HepG2 (cell line): Measurements from ENCODE around the gene BPGM. TPM values are rescaled to one million over a fixed set of nuclear protein-coding genes. Genes with fewer than 3 reads are reported as not detected.

Experiments
- ATAC-seq: fragments of 200-7000 bp; cut with Tn5 transposase; 3 replicates; pipeline ENCODE4 v1.9.1; 2020; ENCODE audit warnings: mild to moderate bottlenecking, moderate library complexity
- Bru-seq: library from RNA; stranded (reverse); fragments of 400-500 nt; gene quantifications from one replicate; lab custom pipeline; 2021; lab: Mats Ljungman, UMichigan
- BruChase-seq, 2 experiments: library from RNA; stranded (reverse); fragments of 400-500 nt; gene quantifications; one replicate each; lab custom pipeline; 2021; lab: Mats Ljungman, UMichigan
- BruUV-seq: library from RNA; stranded (reverse); fragments of 400-500 nt; replicated peaks from 2 replicates; lab custom pipeline; 2021; lab: Mats Ljungman, UMichigan
- CTCF ChIA-PET: fragments of 300-600 bp; formaldehyde crosslinking; extraction: SDS; loops from one replicate; lab custom pipeline; 2021; ENCODE audit warnings: low total read pairs, inconsistent platforms, low intra/inter-chr PET ratio; lab: Yijun Ruan, JAX
- POLR2A ChIA-PET: fragments of 350-600 bp; sonication (Branson Sonifier 250); formaldehyde crosslinking; loops from one replicate; lab custom pipeline; 2020; ENCODE audit warnings: antibody characterized with exemption, inconsistent platforms; lab: Yijun Ruan, JAX
- DNase-seq: peaks from one replicate; pipeline ENCODE4 v3.0.0-alpha.2; 2015; ENCODE audit warnings: low spot score
- FAIRE-seq: peaks from 3 replicates; lab custom pipeline; 2011; peaks lifted over from hg19 to GRCh38; lab: Jason Lieb, UNC
- H2AFZ ChIP-seq: one replicate; pipeline ENCODE4 v1.6.1; 2011; ENCODE audit warnings: low read length, inconsistent platforms
- H3K27ac ChIP-seq: fragments of 300-600 bp; 3 replicates; pipeline ENCODE4 v1.8.0; 2011; ENCODE audit warnings: mixed run types, mild to moderate bottlenecking, mixed read lengths, low read length, inconsistent platforms; ENCODE audit not compliant: insufficient read depth; ENCODE audit errors: extremely low read length
- H3K27me3 ChIP-seq, 2 experiments: fragments of 200-600 bp in 1 of 2; 2 replicates in 1 of 2; 3 replicates in 1 of 2; pipeline versions ENCODE4 v1.6.0 to v1.8.0; 2011; ENCODE audit warnings: low read length in 2 of 2, mild to moderate bottlenecking in 2 of 2, moderate library complexity in 2 of 2, inconsistent platforms in 1 of 2; ENCODE audit not compliant: insufficient read depth in 2 of 2, control insufficient read depth in 1 of 2
- H3K36me3 ChIP-seq, 2 experiments: fragments of 200-600 bp in 1 of 2; replicated peaks in 1 of 2; 2 replicates in 1 of 2; 3 replicates in 1 of 2; pipeline versions ENCODE4 v1.5.1 to v1.8.0; 2011; ENCODE audit warnings: low read length in 2 of 2, inconsistent platforms in 1 of 2; ENCODE audit not compliant: insufficient read depth in 2 of 2, control insufficient read depth in 1 of 2
- H3K4me1 ChIP-seq: 2 replicates; pipeline ENCODE4 v1.5.1; 2012; ENCODE audit warnings: low read length, inconsistent platforms; ENCODE audit not compliant: insufficient read depth
- H3K4me2 ChIP-seq: 2 replicates; pipeline ENCODE4 v1.6.0; 2011; ENCODE audit warnings: low read depth, low read length, inconsistent platforms
- H3K4me3 ChIP-seq, 3 experiments: fragments of 200-600 bp in 1 of 3; sonication (generic), shearing (Covaris generic) in 1 of 3; replicated peaks in 1 of 3; 2 replicates each; pipeline ENCODE4 v1.5.1; 2011 to 2016; ENCODE audit warnings: low read length in 3 of 3, inconsistent platforms in 2 of 3, low read depth in 2 of 3, mild to moderate bottlenecking in 2 of 3, control low read depth in 1 of 3, mixed read lengths in 1 of 3; ENCODE audit not compliant: insufficient read depth in 1 of 3
- H3K79me2 ChIP-seq: one replicate; pipeline ENCODE4 v1.6.1; 2011; ENCODE audit warnings: low read length, inconsistent platforms; ENCODE audit not compliant: insufficient read depth
- H3K9ac ChIP-seq: 2 replicates; pipeline ENCODE4 v1.6.0; 2011; ENCODE audit warnings: mild to moderate bottlenecking, low read depth, low read length, inconsistent platforms; ENCODE audit not compliant: insufficient read depth
- H3K9me3 ChIP-seq: 2 replicates; pipeline ENCODE4 v1.5.1; 2012; ENCODE audit warnings: mild to moderate bottlenecking, low read length
- H4K20me1 ChIP-seq: 2 replicates; pipeline ENCODE4 v1.6.0; 2011; ENCODE audit warnings: inconsistent platforms, mild to moderate bottlenecking, low read length, moderate library complexity; ENCODE audit not compliant: insufficient read depth
- SRSF1 ChIP-seq: fragments of 200-400 bp; formaldehyde crosslinking; optimal IDR thresholded peaks from 2 replicates; pipeline ENCODE3; 2017; ENCODE audit warnings: mild to moderate bottlenecking, low read depth, low read length, moderate library complexity
- ZBTB20 ChIP-seq: sonication (generic); formaldehyde crosslinking; IDR thresholded peaks from 2 replicates; pipeline ENCODE4 v1.8.1; 2023; ENCODE audit warnings: missing genetic modification reagents, low read depth, mild to moderate bottlenecking, borderline replicate concordance
- ZNF34 ChIP-seq: sonication (generic); formaldehyde crosslinking; IDR thresholded peaks from 2 replicates; pipeline ENCODE4 v1.4.0; 2020; ENCODE audit warnings: mild to moderate bottlenecking, missing genetic modification reagents, borderline replicate concordance
- ZNF546 ChIP-seq: sonication (generic); formaldehyde crosslinking; conservative IDR thresholded peaks from 2 replicates; pipeline ENCODE4 v1.8.1; 2023; ENCODE audit warnings: mild to moderate bottlenecking, missing genetic modification reagents
- WGBS: methylation state at CpG from one replicate; pipeline ENCODE4 v1.1.6; 2017; ENCODE audit warnings: low lambda C conversion rate; 5-methylcytosine and 5-hydroxymethylcytosine counted together
- in situ Hi-C: cut with HindIII; loops from 2 replicates; pipeline ENCODE4 v1.10.0; 2017; ENCODE audit warnings: low pct_unique_long_range_greater_than_20kb; ENCODE audit not compliant: extremely low pct_ligation_motif_present
- intact Hi-C: fragments of 100-400 bp; cut with micrococcal nuclease; formaldehyde crosslinking; loops from one replicate; pipeline ENCODE4 v1.10.0; 2022; ENCODE audit not compliant: unreplicated experiment
- long read RNA-seq, 2 experiments: library from RNA in 1 of 2; library from polyadenylated mRNA in 1 of 2; stranded (forward) in 1 of 2; unstranded in 1 of 2; transcript quantifications; one replicate each; pipeline ENCODE4 v2.0.0, GENCODE V29; 2019 to 2022
- polyA minus RNA-seq, 3 experiments: library from RNA; depleted of rRNA, polyadenylated mRNA; stranded (reverse); fragments of >200 nt; gene quantifications; 2 replicates each; pipeline ENCODE4 v1.2.3, GENCODE V29; 2011; ENCODE audit warnings: low replicate concordance in 1 of 3
- polyA plus RNA-seq, 8 experiments: library from polyadenylated mRNA; depleted of rRNA in 3 of 8; stranded (reverse) in 7 of 8; unstranded in 1 of 8; fragments of >200 nt; fragmentation: Illumina TruSeq in 4 of 8; extraction: Trizol in 4 of 8; gene quantifications; 2 replicates each; pipeline versions ENCODE4 v1.2.1 to v1.2.3, GENCODE V29; 2011 to 2016; ENCODE audit warnings: low read depth in 4 of 8, missing spikeins in 1 of 8, mixed read lengths in 1 of 8; ENCODE audit not compliant: insufficient read depth in 1 of 8
- total RNA-seq, 5 experiments: library from RNA; depleted of rRNA; stranded (reverse); fragments of >200 nt; fragmentation: Illumina TruSeq; extraction: Trizol; gene quantifications; 2 replicates each; pipeline ENCODE4 v1.2.3, GENCODE V29; 2016; ENCODE audit warnings: low read depth in 1 of 5
- TF ChIP-seq, protein P1 (sequence below): sonication (generic); formaldehyde crosslinking; IDR thresholded peaks from 2 replicates; pipeline ENCODE4 v1.5.1; 2020; ENCODE audit warnings: mild to moderate bottlenecking, missing genetic modification reagents
- TF ChIP-seq, protein P2 (sequence below): IDR thresholded peaks from 2 replicates; pipeline ENCODE4 v1.6.1; 2016; ENCODE audit warnings: mild to moderate bottlenecking

Gene BPGM
- total RNA-seq (2016; rRNA removed; fragmentation: Illumina TruSeq; extraction: Trizol) = 7.5 and 10.7 TPM in 2 replicates
- 2.2 and 3.2 TPM in 2 replicates for total RNA-seq (2016; cell fraction: cytosol; rRNA removed; fragmentation: Illumina TruSeq; extraction: Trizol; ENCODE audit: low read depth)
- 7.6 and 10.7 TPM in 2 replicates for total RNA-seq (2016; cell fraction: insoluble cytoplasmic fraction; rRNA removed; fragmentation: Illumina TruSeq; extraction: Trizol)
- total RNA-seq (2016; cell fraction: membrane; rRNA removed; fragmentation: Illumina TruSeq; extraction: Trizol) = 7.3 and 7.9 TPM in 2 replicates
- total RNA-seq (2016; cell fraction: nucleus; rRNA removed; fragmentation: Illumina TruSeq; extraction: Trizol) = 3.5 and 4.5 TPM in 2 replicates
- polyA plus RNA-seq (2011; rRNA removed) = 3.1 and 4.0 TPM in 2 replicates
- polyA plus RNA-seq (2011; cell fraction: cytosol; rRNA removed) = 2.3 and 4.0 TPM in 2 replicates
- 1.1 and 2.2 TPM in 2 replicates for polyA plus RNA-seq (2011; cell fraction: nucleus; rRNA removed)
- polyA plus RNA-seq (2012) = 3.4 and 4.2 TPM in 2 replicates
- 1.8 and 2.7 TPM in 2 replicates for polyA plus RNA-seq (2016; cell fraction: cytosol; fragmentation: Illumina TruSeq; extraction: Trizol; ENCODE audit: low read depth)
- polyA plus RNA-seq (2016; cell fraction: insoluble cytoplasmic fraction; fragmentation: Illumina TruSeq; extraction: Trizol; ENCODE audit: low read depth) = 10.6 and 11.1 TPM in 2 replicates
- 7.4 and 7.5 TPM in 2 replicates for polyA plus RNA-seq (2016; cell fraction: membrane; fragmentation: Illumina TruSeq; extraction: Trizol; ENCODE audit: low read depth)
- polyA plus RNA-seq (2016; cell fraction: nucleus; fragmentation: Illumina TruSeq; extraction: Trizol; ENCODE audit: insufficient read depth, low read depth) = 3.8 and 4.5 TPM in 2 replicates
- 1.1 and 4.0 TPM in 2 replicates for polyA minus RNA-seq (2011; rRNA and poly(A)+ RNA removed; ENCODE audit: low replicate concordance)
- polyA minus RNA-seq (2011; cell fraction: cytosol; rRNA and poly(A)+ RNA removed) = 0.88 and 2.1 TPM in 2 replicates
- polyA minus RNA-seq (2011; cell fraction: nucleus; rRNA and poly(A)+ RNA removed) = 2.8 and 5.0 TPM in 2 replicates
- Bru-seq, nascent RNA = percentile 45 among the genes with signal in this experiment
- percentile 40 among the genes with signal in this experiment for BruChase-seq, experiment 1, labeled RNA remaining after a 6-hour chase
- percentile 38 among the genes with signal in this experiment for BruChase-seq, experiment 2, labeled RNA remaining after a 2-hour chase
- long read RNA-seq, experiment 1, transcript BPGM-201 (3 exons, 1,753 nt) = major isoform, 13 of 16 reads
- long read RNA-seq, experiment 1, partial matches to known transcripts = 3 of 16 reads
- long read RNA-seq, experiment 1, other reads (novel, unspliced or antisense) = 0 of 16 reads
- long read RNA-seq, experiment 2, transcript BPGM-201 (3 exons, 1,753 nt) = major isoform, 8 of 12 reads
- long read RNA-seq, experiment 2, partial matches to known transcripts = 1 of 12 reads
- long read RNA-seq, experiment 2, other reads (novel, unspliced or antisense) = 3 of 12 reads

DNA sequence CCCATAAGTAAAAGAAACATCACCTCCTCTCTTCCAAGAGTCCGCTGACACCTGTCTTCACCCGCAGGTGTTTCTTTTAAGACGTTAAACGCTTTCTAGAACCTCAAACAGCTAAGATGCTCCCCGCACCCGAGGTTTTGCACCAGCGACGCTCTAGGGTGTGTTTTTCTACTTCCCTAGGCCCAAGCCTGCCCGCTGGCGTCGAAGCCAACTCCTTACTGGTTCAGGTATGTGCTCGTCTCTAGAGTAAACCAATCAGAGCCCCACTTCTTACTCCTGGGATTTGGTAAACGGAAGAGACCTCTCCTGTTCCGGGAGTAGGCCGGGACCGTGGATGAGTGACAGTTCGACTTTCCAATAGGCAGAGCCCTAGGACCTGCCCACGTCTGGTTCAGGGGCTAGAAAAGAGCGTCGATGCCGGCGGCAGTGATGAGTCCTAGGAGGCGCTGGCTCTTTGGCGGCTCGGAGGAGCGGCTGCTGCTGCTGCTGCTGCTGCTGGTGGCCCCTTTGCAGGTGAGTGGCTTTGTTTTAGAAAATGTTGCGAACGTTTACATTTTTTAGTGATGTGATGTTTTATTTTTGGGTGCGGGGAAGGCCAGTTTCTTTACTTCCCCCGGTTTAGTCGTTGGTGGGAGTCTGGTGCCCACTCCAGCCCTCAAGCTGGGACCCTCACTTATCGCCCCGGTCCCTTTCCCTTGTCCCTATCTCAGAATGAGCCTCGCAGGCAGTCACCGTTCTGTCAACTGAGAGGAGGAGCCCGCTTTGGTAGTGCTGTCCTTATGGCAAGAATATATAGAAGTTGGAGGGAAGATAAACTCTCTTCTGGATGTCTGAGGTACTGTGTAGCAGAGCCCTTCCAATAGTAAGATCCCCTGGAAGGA lies at the start of gene BPGM:
TSS of gene BPGM (plus strand) at position 429 of the 881 bp plus-strand sequence. CDS start 14,655 bp downstream, outside the sequence.
- peak within 1 kb of the TSS; percentile 65 to 94 (median 79) for H3K4me3 ChIP-seq
- no peaks in the 10 kb centered on the region; a peak in 1 of 5 replicates for H3K27me3 ChIP-seq
- peak within 1 kb of the TSS; percentile 95 for H3K4me2 ChIP-seq
- intact Hi-C loops (loop anchor here (5.0 kb wide), 2 partner anchors 56 to 246 kb away; no protein-coding TSS in a partner anchor), in situ Hi-C loops (no loop called here)
- H3K9me3 ChIP-seq = no peaks in the 10 kb centered on the region
- H3K79me2 ChIP-seq = no peaks in the 10 kb centered on the region
- ATAC-seq (peak; percentile 100), FAIRE-seq (peak; percentile 99), DNase-seq (peak; percentile 99)
- ChIA-PET POLR2A (interaction anchor here (0.7 to 1.5 kb wide), 14 partner anchors 11 to 601 kb away, joined by 3 to 5 read pairs (median 3); partner anchors contain the start of genes AGBL3 and CYREN), CTCF (no interaction called here)
- H3K9ac ChIP-seq = peak within 1 kb of the TSS; percentile 85
- H3K4me1 ChIP-seq = peaks cover 13% of the 10 kb centered on the region
- whole genome bisulfite sequencing = under 1% methylated on average over 28 of the region's 36 CpGs
- BruUV-seq = TSS peak; percentile 77
- no peaks in the 10 kb centered on the region for H4K20me1 ChIP-seq
- no peaks in the 10 kb centered on the region for H3K36me3 ChIP-seq
- H2AFZ ChIP-seq = peak within 1 kb of the TSS; percentile 95
- H3K27ac ChIP-seq = peak within 1 kb of the TSS; percentile 53
- TF ChIP-seq, protein P1, sequence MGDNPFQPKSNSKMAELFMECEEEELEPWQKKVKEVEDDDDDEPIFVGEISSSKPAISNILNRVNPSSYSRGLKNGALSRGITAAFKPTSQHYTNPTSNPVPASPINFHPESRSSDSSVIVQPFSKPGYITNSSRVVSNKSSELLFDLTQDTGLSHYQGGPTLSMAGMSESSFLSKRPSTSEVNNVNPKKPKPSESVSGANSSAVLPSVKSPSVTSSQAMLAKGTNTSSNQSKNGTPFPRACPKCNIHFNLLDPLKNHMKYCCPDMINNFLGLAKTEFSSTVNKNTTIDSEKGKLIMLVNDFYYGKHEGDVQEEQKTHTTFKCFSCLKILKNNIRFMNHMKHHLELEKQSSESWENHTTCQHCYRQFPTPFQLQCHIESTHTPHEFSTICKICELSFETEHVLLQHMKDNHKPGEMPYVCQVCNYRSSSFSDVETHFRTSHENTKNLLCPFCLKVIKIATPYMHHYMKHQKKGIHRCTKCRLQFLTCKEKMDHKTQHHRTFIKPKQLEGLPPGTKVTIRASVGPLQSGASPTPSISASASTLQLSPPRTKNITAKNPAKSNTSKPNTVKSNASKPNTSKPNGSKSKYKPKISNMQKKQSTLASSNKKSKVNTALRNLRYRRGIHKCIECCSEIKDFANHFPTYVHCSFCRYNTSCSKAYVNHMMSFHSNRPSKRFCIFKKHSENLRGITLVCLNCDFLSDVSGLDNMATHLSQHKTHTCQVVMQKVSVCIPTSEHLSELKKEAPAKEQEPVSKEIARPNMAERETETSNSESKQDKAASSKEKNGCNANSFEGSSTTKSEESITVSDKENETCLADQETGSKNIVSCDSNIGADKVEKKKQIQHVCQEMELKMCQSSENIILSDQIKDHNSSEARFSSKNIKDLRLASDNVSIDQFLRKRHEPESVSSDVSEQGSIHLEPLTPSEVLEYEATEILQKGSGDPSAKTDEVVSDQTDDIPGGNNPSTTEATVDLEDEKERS (CRISPR knock-in tag) = no peak
- no peak for TF ChIP-seq ZNF546
- TF ChIP-seq SRSF1 = peak; percentile 53
- TF ChIP-seq, protein P2, sequence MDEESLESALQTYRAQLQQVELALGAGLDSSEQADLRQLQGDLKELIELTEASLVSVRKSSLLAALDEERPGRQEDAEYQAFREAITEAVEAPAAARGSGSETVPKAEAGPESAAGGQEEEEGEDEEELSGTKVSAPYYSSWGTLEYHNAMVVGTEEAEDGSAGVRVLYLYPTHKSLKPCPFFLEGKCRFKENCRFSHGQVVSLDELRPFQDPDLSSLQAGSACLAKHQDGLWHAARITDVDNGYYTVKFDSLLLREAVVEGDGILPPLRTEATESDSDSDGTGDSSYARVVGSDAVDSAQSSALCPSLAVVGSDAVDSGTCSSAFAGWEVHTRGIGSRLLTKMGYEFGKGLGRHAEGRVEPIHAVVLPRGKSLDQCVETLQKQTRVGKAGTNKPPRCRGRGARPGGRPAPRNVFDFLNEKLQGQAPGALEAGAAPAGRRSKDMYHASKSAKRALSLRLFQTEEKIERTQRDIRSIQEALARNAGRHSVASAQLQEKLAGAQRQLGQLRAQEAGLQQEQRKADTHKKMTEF = peak; percentile 53; the same call in 1 of the 2 replicates
- TF ChIP-seq ZNF34 (CRISPR knock-in tag) = no peak
- peak; percentile 62; the same call in 1 of the 2 replicates for TF ChIP-seq ZBTB20 (CRISPR knock-in tag)
